IPS DF 4.7 (cell line): Measurements from ENCODE around the gene REM1.
"Not testable (repeated sequence)": the region's sequence is repeated elsewhere in the genome, so short reads cannot be mapped to it uniquely, and the experiment has no call there.

ENCODE experiments used
- DNase-seq: peaks from one replicate; pipeline ENCODE4 v3.0.0-alpha.2; 2013; ENCODE audit warnings: low spot score; ENCODE audit errors: extremely low read depth

Gene REM1

GRCh38 chr20:31474758-31475427 is at the start of gene REM1, which contains the start of gene DEFB124:
Gene REM1, plus strand, starts transcription at chr20:31475288. Its CDS starts 1,158 bp downstream, at chr20:31476446.
Gene DEFB124, minus strand, starts transcription at chr20:31475127. Its CDS starts 2,114 bp downstream, at chr20:31473013.
- no peak for DNase-seq

- DNase-seq: no peak
Measured at GRCh38 chr20:31425797-31426196, 49.3 kb upstream of the REM1 start.

GRCh38 chr20:31426891-31427551 is 48.1 kb upstream of the REM1 start:
- not testable (repeated sequence) for DNase-seq

- not testable (repeated sequence) for DNase-seq
Measured at GRCh38 chr20:31427576-31427975, 47.5 kb upstream of the REM1 start.

- no peak for DNase-seq
Measured at GRCh38 chr20:31430568-31431115, 44.4 kb upstream of the REM1 start.

- DNase-seq: no peak
Measured at GRCh38 chr20:31440012-31440659, 35.0 kb upstream of the REM1 start, which contains the start of gene DEFB123. Gene DEFB123, plus strand, starts transcription at chr20:31440632. Its CDS starts 67 bp downstream, at chr20:31440699.

GRCh38 chr20:31446084-31446819 is 28.8 kb upstream of the REM1 start:
- no peak for DNase-seq

- DNase-seq: no peak
Measured at GRCh38 chr20:31449511-31450414, 25.3 kb upstream of the REM1 start.

GRCh38 chr20:31452575-31452974 is 22.5 kb upstream of the REM1 start:
- DNase-seq: no peak

GRCh38 chr20:31454361-31454760 is 20.7 kb upstream of the REM1 start:
- no peak for DNase-seq

- DNase-seq: not testable (repeated sequence)
Measured at GRCh38 chr20:31470946-31471345, 4.1 kb upstream of the REM1 start.

GRCh38 chr20:31472395-31473330 is 2.4 kb upstream of the REM1 start:
- DNase-seq: no peak

GRCh38 chr20:31473331-31474096 is 1.6 kb upstream of the REM1 start:
- no peak for DNase-seq

GRCh38 chr20:31474097-31474436 is 1.0 kb upstream of the REM1 start:
- no peak for DNase-seq

- no peak for DNase-seq
Measured at GRCh38 chr20:31475472-31476293, 595 bp downstream of the REM1 start.

GRCh38 chr20:31476294-31476585 is 1.2 kb downstream of the REM1 start:
- no peak for DNase-seq

- DNase-seq: no peak
Measured at GRCh38 chr20:31476643-31477215, 1.6 kb downstream of the REM1 start.
